ENCODE results near the gene ZNF521. TPM values are rescaled to one million over a fixed set of nuclear protein-coding genes. Genes with fewer than 3 reads are reported as not detected.

The ZNF521 gene
- total and polyA plus RNA-seq, 2 of the 13 experiments (the other 11 are each of a cell fraction or from before 2014, with no cell fraction given) = 0.02 TPM; not detected in 1

GRCh38 chr18:25348386-25349130 lies 3.4 kb downstream of the ZNF521 start:
- Histone ChIP-seq H3K9ac (ENCODE audit: insufficient read depth, low read depth, low read length) (no peak overlapping the region), H3K4me2 (ENCODE audit: low read depth, low read length) (no peak overlapping the region), H4K20me1 (ENCODE audit: insufficient read depth, low read length) (no peaks in the 10 kb centered on the region), H3K27ac (ENCODE audit: extremely low read length, insufficient read depth, low read length) (no peak overlapping the region), H3K4me1 (ENCODE audit: insufficient read depth, low read length) (no peaks in the 10 kb centered on the region), H3K4me3 (replicated peaks in 1 of 3; ENCODE audit: insufficient read depth in 1 of 3, low read depth in 2 of 3, low read length in 3 of 3) (no peak overlapping the region), H3K9me3 (ENCODE audit: low read length) (no peaks in the 10 kb centered on the region), H3K36me3 (replicated peaks in 1 of 2; ENCODE audit: control insufficient read depth in 1 of 2, insufficient read depth in 2 of 2, low read length in 2 of 2) (no peaks in the 10 kb centered on the region), H2AFZ (ENCODE audit: low read length) (no peak overlapping the region), H3K27me3 (ENCODE audit: control insufficient read depth in 1 of 2, insufficient read depth in 2 of 2, low read length in 2 of 2) (peaks cover 0 to 6% of the 10 kb centered on the region in 2 experiments; a peak in 1 of 5 replicates), H3K79me2 (ENCODE audit: insufficient read depth, low read length) (no peaks in the 10 kb centered on the region)
- WGBS (ENCODE audit: low lambda C conversion rate) = 41% methylated on average over 17 of the region's 17 CpGs
- in situ Hi-C loops (cut with HindIII; ENCODE audit: extremely low pct_ligation_motif_present, low pct_unique_long_range_greater_than_20kb) (no loop called here), intact Hi-C loops (cut with micrococcal nuclease; ENCODE audit: unreplicated experiment) (no loop called here)
- POLR2A ChIA-PET = no interaction called here
- DNase-seq (ENCODE audit: low spot score) (no peak), ATAC-seq (no peak), FAIRE-seq (no peak)
- TF ChIP-seq ZNF740 (CRISPR knock-in tag; IDR thresholded peaks at IDR 0.05) (no peak), ZNF660 (CRISPR knock-in tag; IDR thresholded peaks at IDR 0.05; ENCODE audit: borderline replicate concordance, low read depth) (no peak), ZKSCAN5 (CRISPR knock-in tag; IDR thresholded peaks at IDR 0.05) (no peak), PRPF4 (IDR thresholded peaks at IDR 0.05; ENCODE audit: low read depth, low read length, poor library complexity, severe bottlenecking) (no peak), ZNF225 (CRISPR knock-in tag; IDR thresholded peaks at IDR 0.05) (no peak), REXO4 (CRISPR knock-in tag; IDR thresholded peaks at IDR 0.05; ENCODE audit: borderline replicate concordance) (no peak), ZSCAN25 (CRISPR knock-in tag; IDR thresholded peaks at IDR 0.05) (no peak), FIP1L1 (IDR thresholded peaks at IDR 0.05; ENCODE audit: borderline replicate concordance, insufficient read depth, low read depth, low read length) (no peak), ZNF792 (CRISPR knock-in tag; IDR thresholded peaks at IDR 0.05) (no peak), TFDP1 (CRISPR knock-in tag; IDR thresholded peaks at IDR 0.05; ENCODE audit: borderline replicate concordance) (no peak), ZFP37 (CRISPR knock-in tag; IDR thresholded peaks at IDR 0.05; ENCODE audit: borderline replicate concordance) (no peak), ATRX (CRISPR knock-in tag; IDR thresholded peaks at IDR 0.05; ENCODE audit: borderline replicate concordance) (no peak), TSC22D2 (CRISPR knock-in tag; IDR thresholded peaks at IDR 0.05; ENCODE audit: borderline replicate concordance) (no peak), ZNF879 (CRISPR knock-in tag; IDR thresholded peaks at IDR 0.05) (no peak), ZNF720 (CRISPR knock-in tag; IDR thresholded peaks at IDR 0.05) (no peak), THYN1 (CRISPR knock-in tag; IDR thresholded peaks at IDR 0.05; ENCODE audit: borderline replicate concordance, low read depth) (no peak), ZKSCAN1 (IDR thresholded peaks at IDR 0.05; ENCODE audit: low read length) (no peak)
- CTCF ChIA-PET (ENCODE audit: low intra/inter-chr PET ratio, low total read pairs) = no interaction called here
- BruUV-seq (replicated peaks) = no TSS peak
